ENCODE measurements around the gene UBXN7.
"Not testable (repeated sequence)": the region's sequence is repeated elsewhere in the genome, so short reads cannot be mapped to it uniquely, and the experiment has no call there.

Gene UBXN7

GRCh38 chr3:196432137-196432879 is at the start of gene UBXN7:
Gene UBXN7 (minus strand): TSS chr3:196432427. CDS start chr3:196432399, 28 bp downstream.
- peak; percentile 99 for DNase-seq

- DNase-seq, result no peak
Measured at GRCh38 chr3:196477678-196478077, 45.5 kb upstream of the UBXN7 start.

GRCh38 chr3:196472286-196472685 is 40.1 kb upstream of the UBXN7 start:
- DNase-seq, result no peak

GRCh38 chr3:196471551-196471950 is 39.3 kb upstream of the UBXN7 start:
- DNase-seq, result no peak

- not testable (repeated sequence) for DNase-seq
Measured at GRCh38 chr3:196470182-196470581, 38.0 kb upstream of the UBXN7 start.

GRCh38 chr3:196463804-196464203 is 31.6 kb upstream of the UBXN7 start:
- no peak for DNase-seq

- no peak for DNase-seq
Measured at GRCh38 chr3:196463478-196463756, 31.2 kb upstream of the UBXN7 start.

- DNase-seq, result not testable (repeated sequence)
Measured at GRCh38 chr3:196462680-196463477, 30.7 kb upstream of the UBXN7 start.

- no peak for DNase-seq
Measured at GRCh38 chr3:196458063-196458462, 25.8 kb upstream of the UBXN7 start.

- not testable (repeated sequence) for DNase-seq
Measured at GRCh38 chr3:196457470-196457869, 25.2 kb upstream of the UBXN7 start.

- no peak for DNase-seq
Measured at GRCh38 chr3:196454935-196455334, 22.7 kb upstream of the UBXN7 start.

GRCh38 chr3:196445391-196445790 is 13.2 kb upstream of the UBXN7 start:
- not testable (repeated sequence) for DNase-seq

- DNase-seq, result no peak
Measured at GRCh38 chr3:196444500-196444894, 12.3 kb upstream of the UBXN7 start.

- DNase-seq, result no peak
Measured at GRCh38 chr3:196440696-196441095, 8.5 kb upstream of the UBXN7 start.

GRCh38 chr3:196440041-196440537 is 7.9 kb upstream of the UBXN7 start:
- no peak for DNase-seq

GRCh38 chr3:196431181-196432136 is 768 bp downstream of the UBXN7 start:
- peak; percentile 85 for DNase-seq

GRCh38 chr3:196428041-196428440 is 4.2 kb downstream of the UBXN7 start:
- DNase-seq, result no peak

GRCh38 chr3:196424421-196424820 is 7.8 kb downstream of the UBXN7 start:
- DNase-seq, result not testable (repeated sequence)

GRCh38 chr3:196423044-196423781 is 9.0 kb downstream of the UBXN7 start:
- DNase-seq, result no peak

- not testable (repeated sequence) for DNase-seq
Measured at GRCh38 chr3:196421668-196422067, 10.6 kb downstream of the UBXN7 start.

GRCh38 chr3:196419386-196419785 is 12.8 kb downstream of the UBXN7 start:
- no peak for DNase-seq

- no peak for DNase-seq
Measured at GRCh38 chr3:196418601-196419000, 13.6 kb downstream of the UBXN7 start.
